ENCODE results near the gene PGGHG. TPM values are rescaled to one million over a fixed set of nuclear protein-coding genes. Genes with fewer than 3 reads are reported as not detected.

The PGGHG gene
- 2.4 TPM for total RNA-seq

- peak; percentile 54 for ATAC-seq
Observed at GRCh38 chr11:288478-289397, at the start of gene PGGHG. TSS of gene PGGHG (plus strand) at chr11:289126. CDS start at chr11:289817, 691 bp downstream.

GRCh38 chr11:240315-240714, 48.6 kb upstream of the PGGHG start:
- no peak for ATAC-seq

GRCh38 chr11:241634-242033, 47.3 kb upstream of the PGGHG start:
- no peak for ATAC-seq

GRCh38 chr11:244376-244775, 44.5 kb upstream of the PGGHG start:
- no peak for ATAC-seq

- ATAC-seq, result no peak
Observed at GRCh38 chr11:249062-249461, 39.9 kb upstream of the PGGHG start.

GRCh38 chr11:250274-250673, 38.7 kb upstream of the PGGHG start:
- ATAC-seq, result no peak

- peak; percentile 78 for ATAC-seq
Observed at GRCh38 chr11:250740-251299, 38.1 kb upstream of the PGGHG start.

- no peak for ATAC-seq
Observed at GRCh38 chr11:251550-251949, 37.4 kb upstream of the PGGHG start.

- ATAC-seq, result no peak
Observed at GRCh38 chr11:252666-253065, 36.3 kb upstream of the PGGHG start.

GRCh38 chr11:253160-253885, 35.6 kb upstream of the PGGHG start:
- no peak for ATAC-seq

- no peak for ATAC-seq
Observed at GRCh38 chr11:253886-254270, 35.0 kb upstream of the PGGHG start.

GRCh38 chr11:255176-255575, 33.8 kb upstream of the PGGHG start:
- ATAC-seq, result no peak

- ATAC-seq, result no peak
Observed at GRCh38 chr11:255816-256215, 33.1 kb upstream of the PGGHG start.

GRCh38 chr11:256952-257737, 31.8 kb upstream of the PGGHG start:
- ATAC-seq, result peak; percentile 16

- no peak for ATAC-seq
Observed at GRCh38 chr11:257766-258493, 31.0 kb upstream of the PGGHG start.

- ATAC-seq, result no peak
Observed at GRCh38 chr11:259413-259812, 29.5 kb upstream of the PGGHG start.

- no peak for ATAC-seq
Observed at GRCh38 chr11:261624-262023, 27.3 kb upstream of the PGGHG start.

GRCh38 chr11:266676-267439, 22.1 kb upstream of the PGGHG start:
- ATAC-seq, result peak; percentile 52

GRCh38 chr11:267491-267994, 21.4 kb upstream of the PGGHG start:
- peak; percentile 60 for ATAC-seq

GRCh38 chr11:268716-269145, 20.2 kb upstream of the PGGHG start:
- ATAC-seq, result peak; percentile 43

Measured in esophagus mucosa (tissue), 1 donor.